ENCODE measurements around the gene FAM78B.

GRCh38 chr1:166122873-166123466, 43.8 kb downstream of the FAM78B start:
- TF ChIP-seq CTCF (IDR thresholded peaks at IDR 0.05), result no peak
- no peak for TF ChIP-seq ZFX (IDR thresholded peaks at IDR 0.05; ENCODE audit: borderline replicate concordance)

Data from 22Rv1 (cell line).